RWPE2 (cell line): ENCODE data around the gene SIK3.

Experiments
- ATAC-seq: fragments of 200-7000 bp; cut with Tn5 transposase; 3 replicates; pipeline ENCODE4 v1.9.1; 2021; ENCODE audit warnings: low read depth
- DNase-seq: peaks from one replicate; pipeline ENCODE4 v3.0.0-alpha.2; 2020; ENCODE audit warnings: low spot score
- H3K27ac ChIP-seq: fragments of 450-650 bp; 2 replicates; pipeline ENCODE4 v1.5.1; 2017; ENCODE audit warnings: mild to moderate bottlenecking; ENCODE audit not compliant: poor library complexity, severe bottlenecking
- H3K27me3 ChIP-seq: fragments of 250-450 bp; sonication (Bioruptor Pico); 2 replicates; pipeline ENCODE4 v1.5.1; 2021; ENCODE audit warnings: mild to moderate bottlenecking, moderate library complexity; ENCODE audit not compliant: insufficient read depth, poor library complexity, severe bottlenecking
- H3K36me3 ChIP-seq: fragments of 250-450 bp; sonication (Bioruptor Pico); 2 replicates; pipeline ENCODE4 v1.5.1; 2020; ENCODE audit warnings: low read depth, mild to moderate bottlenecking, moderate library complexity
- H3K4me1 ChIP-seq: fragments of 250-450 bp; sonication (Bioruptor Pico); 2 replicates; pipeline ENCODE4 v1.5.1; 2021; ENCODE audit warnings: mild to moderate bottlenecking, moderate library complexity; ENCODE audit not compliant: insufficient read depth, poor library complexity, severe bottlenecking
- H3K4me3 ChIP-seq: fragments of 250-450 bp; sonication (Bioruptor Pico); 2 replicates; pipeline ENCODE4 v1.5.1; 2021; ENCODE audit warnings: mild to moderate bottlenecking, moderate library complexity; ENCODE audit not compliant: severe bottlenecking
- H3K9me3 ChIP-seq: fragments of 250-450 bp; sonication (Bioruptor Pico); 2 replicates; pipeline ENCODE4 v1.5.1; 2021; ENCODE audit warnings: mild to moderate bottlenecking, moderate library complexity; ENCODE audit not compliant: severe bottlenecking
- CTCF ChIP-seq: fragments of 450-650 bp; IDR thresholded peaks from one replicate; pipeline ENCODE4 v1.5.1; 2017; ENCODE audit warnings: mild to moderate bottlenecking, moderate library complexity; ENCODE audit not compliant: poor library complexity, severe bottlenecking

The SIK3 gene

GRCh38 chr11:116828632-116829524 is 269.4 kb downstream of the SIK3 start:
- Histone ChIP-seq H3K4me1 (no peaks in the 10 kb centered on the region), H3K27ac (no peak overlapping the region), H3K9me3 (no peaks in the 10 kb centered on the region), H3K27me3 (no peaks in the 10 kb centered on the region), H3K4me3 (no peak overlapping the region), H3K36me3 (no peaks in the 10 kb centered on the region)
- DNase-seq (no peak), ATAC-seq (no peak)
- no peak for TF ChIP-seq CTCF

GRCh38 chr11:116827461-116827860 is 270.8 kb downstream of the SIK3 start:
- Histone ChIP-seq H3K4me3 (no peak overlapping the region), H3K9me3 (no peaks in the 10 kb centered on the region), H3K4me1 (no peaks in the 10 kb centered on the region), H3K27ac (no peak overlapping the region), H3K36me3 (no peaks in the 10 kb centered on the region), H3K27me3 (no peaks in the 10 kb centered on the region)
- ATAC-seq = no peak
- DNase-seq = no peak
- no peak for TF ChIP-seq CTCF

- ATAC-seq = no peak
- Histone ChIP-seq H3K27ac (no peak overlapping the region), H3K9me3 (no peaks in the 10 kb centered on the region), H3K4me3 (no peak overlapping the region), H3K4me1 (no peaks in the 10 kb centered on the region), H3K27me3 (no peaks in the 10 kb centered on the region), H3K36me3 (no peaks in the 10 kb centered on the region)
- no peak for TF ChIP-seq CTCF
- DNase-seq = no peak
These were observed 271.3 kb downstream of the SIK3 start for GRCh38 chr11:116826751-116827431.

GRCh38 chr11:116825854-116826750 is 272.1 kb downstream of the SIK3 start:
- no peak for TF ChIP-seq CTCF
- no peak for ATAC-seq
- Histone ChIP-seq H3K27me3 (no peaks in the 10 kb centered on the region), H3K4me3 (no peak overlapping the region), H3K36me3 (no peaks in the 10 kb centered on the region), H3K4me1 (no peaks in the 10 kb centered on the region), H3K27ac (no peak overlapping the region), H3K9me3 (no peaks in the 10 kb centered on the region)
- no peak for DNase-seq
